Measurements from ENCODE around the gene HSD17B12.

HSD17B12 gene

GRCh38 chr11:43786016-43786415, 105.5 kb downstream of the HSD17B12 start:
- H3K27ac ChIP-seq (ENCODE audit: insufficient read depth in 1 of 2, low read depth in 1 of 2, low read length in 2 of 2, poor library complexity in 1 of 2, severe bottlenecking in 2 of 2), result no peak overlapping the region
- no peak for DNase-seq
- ChIA-PET POLR2A (no interaction called here), CTCF (no interaction called here)
- WGBS (ENCODE audit: insufficient coverage), result 100% methylated on average over 2 of the region's 3 CpGs
- H3K36me3 ChIP-seq (ENCODE audit: control insufficient read depth in 4 of 4, insufficient read depth in 4 of 4, low read length in 3 of 4), result peaks cover 0 to 18% (median 5%) of the 10 kb centered on the region in 4 experiments
- peaks cover 0 to 20% (median 8%) of the 10 kb centered on the region in 4 experiments for H3K4me1 ChIP-seq (ENCODE audit: control extremely low read depth in 1 of 4, control insufficient read depth in 4 of 4, insufficient read depth in 4 of 4, low read length in 3 of 4)
- H3K4me3 ChIP-seq (ENCODE audit: control insufficient read depth in 1 of 7, extremely low read depth in 1 of 7, insufficient read depth in 4 of 7, low read depth in 2 of 7, low read length in 6 of 7), result no peak overlapping the region
- peaks cover 6 to 32% (median 19%) of the 10 kb centered on the region in 5 experiments for H3K9me3 ChIP-seq (ENCODE audit: control extremely low read depth in 1 of 5, control insufficient read depth in 4 of 5, insufficient read depth in 2 of 5, low read depth in 1 of 5, low read length in 4 of 5)
- H3K27me3 ChIP-seq (replicated peaks in 2 of 5; ENCODE audit: control insufficient read depth in 4 of 5, insufficient read depth in 5 of 5, low read length in 4 of 5), result no peaks in the 10 kb centered on the region

DNA sequence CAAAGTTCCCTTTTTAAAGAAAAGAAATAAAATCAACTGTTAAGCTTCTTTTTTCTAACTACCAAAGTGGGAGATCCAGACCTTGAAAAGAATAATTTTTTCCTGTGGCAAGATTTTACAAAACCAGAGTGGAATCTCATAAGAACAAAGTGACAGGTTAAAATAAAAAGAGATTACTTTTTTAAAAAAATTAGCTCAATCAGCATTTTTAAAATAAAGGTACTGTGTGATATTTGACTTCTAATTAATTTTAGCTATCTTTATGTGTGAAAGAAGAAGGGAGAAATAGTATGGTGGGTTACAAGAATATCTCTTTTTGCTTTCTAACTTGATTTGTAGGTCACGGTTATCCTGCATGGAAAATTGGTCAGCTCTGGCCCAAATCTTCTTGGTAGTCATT, 107.3 kb downstream of the HSD17B12 start:
- DNase-seq, result no peak
- no CpG with 5 or more reads among the region's 1 CpG for WGBS (ENCODE audit: insufficient coverage)
- H3K27ac ChIP-seq (ENCODE audit: insufficient read depth in 1 of 2, low read depth in 1 of 2, low read length in 2 of 2, poor library complexity in 1 of 2, severe bottlenecking in 2 of 2), result peak overlapping the region; percentile 42 to 82

DNA sequence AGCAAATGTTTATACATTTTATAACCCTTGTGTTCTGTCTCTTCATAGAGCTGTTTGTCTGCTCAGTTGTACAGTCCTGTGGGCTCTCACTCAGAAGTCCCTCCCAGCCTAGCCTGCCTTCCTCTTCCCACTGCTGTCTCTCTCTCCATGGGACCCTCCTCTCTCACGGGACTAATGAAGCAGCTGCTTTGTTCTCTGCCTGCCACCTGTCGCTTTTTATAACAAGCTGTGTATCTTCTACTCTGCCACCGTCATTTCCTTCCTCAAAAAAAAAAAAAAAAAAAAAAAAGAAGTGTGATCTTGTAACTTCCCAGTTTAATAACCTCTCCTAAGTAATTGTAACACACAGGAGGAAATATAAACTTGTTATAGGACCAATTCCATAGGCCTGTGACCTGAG, 107.9 kb downstream of the HSD17B12 start:
- POLR2A ChIA-PET, result interaction anchor here (1.4 kb wide), 1 partner anchor 108 kb away, joined by 3 read pairs; the partner anchor contains the start of gene HSD17B12
- WGBS (ENCODE audit: insufficient coverage), result no CpG with 5 or more reads among the region's 3 CpGs
- peak; percentile 88 to 94 (median 92) for DNase-seq
- peak overlapping the region; percentile 42 to 82 for H3K27ac ChIP-seq (ENCODE audit: insufficient read depth in 1 of 2, low read depth in 1 of 2, low read length in 2 of 2, poor library complexity in 1 of 2, severe bottlenecking in 2 of 2)
- CTCF ChIA-PET, result interaction anchor here (0.7 to 1.7 kb wide), 10 partner anchors 12 to 108 kb away, joined by 3 to 9 read pairs (median 3); partner anchors contain the start of gene HSD17B12
- peak overlapping the region in 4 of 7 experiments; percentile 4 to 38 (median 26) for H3K4me3 ChIP-seq (ENCODE audit: control insufficient read depth in 1 of 7, extremely low read depth in 1 of 7, insufficient read depth in 4 of 7, low read depth in 2 of 7, low read length in 6 of 7)
- H3K9me3 ChIP-seq (ENCODE audit: control extremely low read depth in 1 of 5, control insufficient read depth in 4 of 5, insufficient read depth in 2 of 5, low read depth in 1 of 5, low read length in 4 of 5), result peaks cover 4 to 18% (median 15%) of the 10 kb centered on the region in 5 experiments
- H3K27me3 ChIP-seq (replicated peaks in 2 of 5; ENCODE audit: control insufficient read depth in 4 of 5, insufficient read depth in 5 of 5, low read length in 4 of 5), result no peaks in the 10 kb centered on the region
- peaks cover 0 to 9% (median 2%) of the 10 kb centered on the region in 4 experiments for H3K36me3 ChIP-seq (ENCODE audit: control insufficient read depth in 4 of 4, insufficient read depth in 4 of 4, low read length in 3 of 4)
- H3K4me1 ChIP-seq (ENCODE audit: control extremely low read depth in 1 of 4, control insufficient read depth in 4 of 4, insufficient read depth in 4 of 4, low read length in 3 of 4), result peaks cover 0 to 20% (median 8%) of the 10 kb centered on the region in 4 experiments

More for the DNA sequence above, 107.3 kb downstream of the HSD17B12 start:
- ChIA-PET CTCF (interaction anchor here (0.7 to 1.5 kb wide), 9 partner anchors 12 to 107 kb away, joined by 3 to 9 read pairs (median 3); partner anchors contain the start of gene HSD17B12), POLR2A (interaction anchor here (1.4 kb wide), 1 partner anchor 108 kb away, joined by 3 read pairs; the partner anchor contains the start of gene HSD17B12)
- H3K36me3 ChIP-seq (ENCODE audit: control insufficient read depth in 4 of 4, insufficient read depth in 4 of 4, low read length in 3 of 4), result peaks cover 0 to 11% (median 3%) of the 10 kb centered on the region in 4 experiments
- peaks cover 0 to 20% (median 8%) of the 10 kb centered on the region in 4 experiments for H3K4me1 ChIP-seq (ENCODE audit: control extremely low read depth in 1 of 4, control insufficient read depth in 4 of 4, insufficient read depth in 4 of 4, low read length in 3 of 4)
- H3K9me3 ChIP-seq (ENCODE audit: control extremely low read depth in 1 of 5, control insufficient read depth in 4 of 5, insufficient read depth in 2 of 5, low read depth in 1 of 5, low read length in 4 of 5), result peaks cover 5 to 23% (median 19%) of the 10 kb centered on the region in 5 experiments
- H3K27me3 ChIP-seq (replicated peaks in 2 of 5; ENCODE audit: control insufficient read depth in 4 of 5, insufficient read depth in 5 of 5, low read length in 4 of 5), result no peaks in the 10 kb centered on the region
- peak overlapping the region in 2 of 7 experiments; percentile 35 to 38 for H3K4me3 ChIP-seq (ENCODE audit: control insufficient read depth in 1 of 7, extremely low read depth in 1 of 7, insufficient read depth in 4 of 7, low read depth in 2 of 7, low read length in 6 of 7)

DNA sequence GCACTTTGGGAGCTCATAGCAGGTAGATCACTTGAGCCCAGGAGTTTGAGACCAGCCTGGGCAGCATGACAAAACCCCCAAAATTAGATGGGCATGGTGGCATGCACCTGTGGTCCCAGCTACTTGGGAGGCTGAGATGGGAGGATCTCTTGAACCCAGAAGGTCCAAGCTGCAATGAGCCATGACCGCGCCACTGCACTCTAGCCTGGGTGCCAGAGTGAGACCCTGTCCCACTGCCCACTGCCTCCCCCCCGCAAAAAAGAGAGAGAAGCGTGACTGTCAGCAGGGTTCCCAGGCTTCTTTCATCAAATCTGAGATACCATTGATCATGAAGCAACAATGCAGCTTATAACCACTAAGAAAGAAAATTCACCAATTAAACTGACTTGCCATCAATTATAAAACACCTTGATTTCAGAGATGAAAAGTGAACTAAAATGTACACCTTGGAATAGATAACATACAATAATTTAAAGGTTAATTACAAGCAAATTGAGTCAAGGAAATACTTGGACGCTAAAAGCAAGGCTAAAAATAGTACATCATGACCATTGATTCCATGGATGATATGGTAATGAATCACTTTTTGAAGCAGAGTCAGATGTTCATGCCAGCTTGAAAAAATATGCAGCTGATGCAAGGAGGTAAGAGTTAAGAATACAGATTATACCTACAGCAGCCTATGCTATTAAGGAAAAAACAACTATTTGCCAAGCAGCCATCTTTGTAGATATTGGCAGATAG, 109.3 kb downstream of the HSD17B12 start:
- no peaks in the 10 kb centered on the region for H3K27me3 ChIP-seq (replicated peaks in 2 of 5; ENCODE audit: control insufficient read depth in 4 of 5, insufficient read depth in 5 of 5, low read length in 4 of 5)

GRCh38 chr11:43790444-43790794, 109.9 kb downstream of the HSD17B12 start:
- H3K27me3 ChIP-seq (replicated peaks in 2 of 5; ENCODE audit: control insufficient read depth in 4 of 5, insufficient read depth in 5 of 5, low read length in 4 of 5), result no peaks in the 10 kb centered on the region
- H3K27ac ChIP-seq (ENCODE audit: insufficient read depth in 1 of 2, low read depth in 1 of 2, low read length in 2 of 2, poor library complexity in 1 of 2, severe bottlenecking in 2 of 2), result no peak overlapping the region
- peaks cover 0 to 2% (median 0%) of the 10 kb centered on the region in 5 experiments for H3K9me3 ChIP-seq (ENCODE audit: control extremely low read depth in 1 of 5, control insufficient read depth in 4 of 5, insufficient read depth in 2 of 5, low read depth in 1 of 5, low read length in 4 of 5)
- H3K4me3 ChIP-seq (ENCODE audit: control insufficient read depth in 1 of 7, extremely low read depth in 1 of 7, insufficient read depth in 4 of 7, low read depth in 2 of 7, low read length in 6 of 7), result no peak overlapping the region
- ChIA-PET POLR2A (no interaction called here), CTCF (interaction anchor here (1.3 kb wide), 1 partner anchor 9 kb away, joined by 3 read pairs; no protein-coding TSS in a partner anchor)
- DNase-seq, result no peak
- 100% methylated on average over 1 of the region's 4 CpGs for WGBS (ENCODE audit: insufficient coverage)
- peaks cover 0 to 20% (median 8%) of the 10 kb centered on the region in 4 experiments for H3K4me1 ChIP-seq (ENCODE audit: control extremely low read depth in 1 of 4, control insufficient read depth in 4 of 4, insufficient read depth in 4 of 4, low read length in 3 of 4)
- H3K36me3 ChIP-seq (ENCODE audit: control insufficient read depth in 4 of 4, insufficient read depth in 4 of 4, low read length in 3 of 4), result peaks cover 0 to 14% (median 2%) of the 10 kb centered on the region in 4 experiments

More for the DNA sequence above, 109.3 kb downstream of the HSD17B12 start:
- Histone ChIP-seq H3K4me3 (ENCODE audit: control insufficient read depth in 1 of 7, extremely low read depth in 1 of 7, insufficient read depth in 4 of 7, low read depth in 2 of 7, low read length in 6 of 7) (no peak overlapping the region), H3K9me3 (ENCODE audit: control extremely low read depth in 1 of 5, control insufficient read depth in 4 of 5, insufficient read depth in 2 of 5, low read depth in 1 of 5, low read length in 4 of 5) (peaks cover 0 to 6% (median 3%) of the 10 kb centered on the region in 5 experiments), H3K27ac (ENCODE audit: insufficient read depth in 1 of 2, low read depth in 1 of 2, low read length in 2 of 2, poor library complexity in 1 of 2, severe bottlenecking in 2 of 2) (no peak overlapping the region), H3K36me3 (ENCODE audit: control insufficient read depth in 4 of 4, insufficient read depth in 4 of 4, low read length in 3 of 4) (peaks cover 0 to 9% (median 2%) of the 10 kb centered on the region in 4 experiments), H3K4me1 (ENCODE audit: control extremely low read depth in 1 of 4, control insufficient read depth in 4 of 4, insufficient read depth in 4 of 4, low read length in 3 of 4) (peaks cover 0 to 20% (median 8%) of the 10 kb centered on the region in 4 experiments)
- CTCF ChIA-PET, result interaction anchor here (1.0 to 1.7 kb wide), 3 partner anchors 9 to 36 kb away, joined by 3 to 5 read pairs (median 3); no protein-coding TSS in a partner anchor
- POLR2A ChIA-PET, result no interaction called here
- no peak for DNase-seq
- 92% methylated on average over 4 of the region's 5 CpGs for WGBS (ENCODE audit: insufficient coverage)

DNA sequence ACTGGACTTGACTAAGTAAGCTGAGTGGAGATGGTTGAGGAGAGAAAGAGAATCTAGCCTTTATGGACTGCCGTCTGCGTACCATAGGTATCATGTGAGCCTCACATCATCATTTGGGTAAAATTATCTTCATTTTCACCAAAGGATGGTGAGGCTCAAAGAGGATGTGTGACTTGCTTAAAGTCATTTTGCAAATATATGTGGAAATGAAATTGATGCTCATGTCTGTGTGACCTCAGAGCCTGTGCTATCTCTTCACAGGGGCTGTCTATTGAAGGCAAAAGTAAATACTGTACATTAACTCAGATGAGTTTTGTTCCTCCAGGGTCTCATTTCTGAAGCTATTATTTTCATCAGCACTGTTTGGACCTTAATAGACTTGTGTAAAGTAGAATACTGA, 116.8 kb downstream of the HSD17B12 start:
- POLR2A ChIA-PET, result no interaction called here
- no peaks in the 10 kb centered on the region for H3K4me1 ChIP-seq (ENCODE audit: control extremely low read depth in 1 of 4, control insufficient read depth in 4 of 4, insufficient read depth in 4 of 4, low read length in 3 of 4)
- H3K27ac ChIP-seq (ENCODE audit: insufficient read depth in 1 of 2, low read depth in 1 of 2, low read length in 2 of 2, poor library complexity in 1 of 2, severe bottlenecking in 2 of 2), result no peak overlapping the region
- WGBS (ENCODE audit: insufficient coverage), result 100% methylated on average over 1 of the region's 2 CpGs
- peaks cover 0 to 32% (median 8%) of the 10 kb centered on the region in 4 experiments for H3K36me3 ChIP-seq (ENCODE audit: control insufficient read depth in 4 of 4, insufficient read depth in 4 of 4, low read length in 3 of 4)
- no peaks in the 10 kb centered on the region for H3K27me3 ChIP-seq (replicated peaks in 2 of 5; ENCODE audit: control insufficient read depth in 4 of 5, insufficient read depth in 5 of 5, low read length in 4 of 5)
- DNase-seq, result no peak
- CTCF ChIA-PET, result no interaction called here
- no peak overlapping the region for H3K4me3 ChIP-seq (ENCODE audit: control insufficient read depth in 1 of 7, extremely low read depth in 1 of 7, insufficient read depth in 4 of 7, low read depth in 2 of 7, low read length in 6 of 7)
- no peaks in the 10 kb centered on the region for H3K9me3 ChIP-seq (ENCODE audit: control extremely low read depth in 1 of 5, control insufficient read depth in 4 of 5, insufficient read depth in 2 of 5, low read depth in 1 of 5, low read length in 4 of 5)

DNA sequence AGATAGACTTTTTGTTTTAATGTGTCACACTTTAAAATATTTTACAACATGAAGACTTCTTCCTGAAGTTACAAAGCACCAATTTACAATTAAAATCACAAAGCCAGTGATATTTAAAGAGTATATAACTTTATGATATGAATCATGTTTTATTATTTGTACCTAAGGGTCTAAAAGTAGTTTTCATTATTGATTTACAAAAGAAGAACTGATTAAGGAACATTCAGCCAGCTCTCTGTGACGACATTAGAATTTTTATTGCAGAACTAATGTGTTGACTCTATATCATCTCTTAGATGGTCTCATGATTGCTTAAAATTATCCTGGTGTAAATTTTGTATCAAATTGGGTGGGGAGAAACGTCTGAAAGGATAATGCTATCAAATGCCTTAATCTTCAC, 117.3 kb downstream of the HSD17B12 start:
- Histone ChIP-seq H3K4me3 (ENCODE audit: control insufficient read depth in 1 of 7, extremely low read depth in 1 of 7, insufficient read depth in 4 of 7, low read depth in 2 of 7, low read length in 6 of 7) (no peak overlapping the region), H3K27me3 (replicated peaks in 2 of 5; ENCODE audit: control insufficient read depth in 4 of 5, insufficient read depth in 5 of 5, low read length in 4 of 5) (no peaks in the 10 kb centered on the region), H3K4me1 (ENCODE audit: control extremely low read depth in 1 of 4, control insufficient read depth in 4 of 4, insufficient read depth in 4 of 4, low read length in 3 of 4) (no peaks in the 10 kb centered on the region), H3K9me3 (ENCODE audit: control extremely low read depth in 1 of 5, control insufficient read depth in 4 of 5, insufficient read depth in 2 of 5, low read depth in 1 of 5, low read length in 4 of 5) (no peaks in the 10 kb centered on the region), H3K36me3 (ENCODE audit: control insufficient read depth in 4 of 4, insufficient read depth in 4 of 4, low read length in 3 of 4) (peaks cover 0 to 32% (median 8%) of the 10 kb centered on the region in 4 experiments), H3K27ac (ENCODE audit: insufficient read depth in 1 of 2, low read depth in 1 of 2, low read length in 2 of 2, poor library complexity in 1 of 2, severe bottlenecking in 2 of 2) (no peak overlapping the region)
- no CpG with 5 or more reads among the region's 2 CpGs for WGBS (ENCODE audit: insufficient coverage)
- POLR2A ChIA-PET, result no interaction called here
- DNase-seq, result no peak
- CTCF ChIA-PET, result no interaction called here

Data from common myeloid progenitor, CD34-positive (primary cell).